ENCODE results near the gene PHF5A.
"Not testable (repeated sequence)": the region's sequence is repeated elsewhere in the genome, so short reads cannot be mapped to it uniquely, and the experiment has no call there.

The PHF5A gene

DNA sequence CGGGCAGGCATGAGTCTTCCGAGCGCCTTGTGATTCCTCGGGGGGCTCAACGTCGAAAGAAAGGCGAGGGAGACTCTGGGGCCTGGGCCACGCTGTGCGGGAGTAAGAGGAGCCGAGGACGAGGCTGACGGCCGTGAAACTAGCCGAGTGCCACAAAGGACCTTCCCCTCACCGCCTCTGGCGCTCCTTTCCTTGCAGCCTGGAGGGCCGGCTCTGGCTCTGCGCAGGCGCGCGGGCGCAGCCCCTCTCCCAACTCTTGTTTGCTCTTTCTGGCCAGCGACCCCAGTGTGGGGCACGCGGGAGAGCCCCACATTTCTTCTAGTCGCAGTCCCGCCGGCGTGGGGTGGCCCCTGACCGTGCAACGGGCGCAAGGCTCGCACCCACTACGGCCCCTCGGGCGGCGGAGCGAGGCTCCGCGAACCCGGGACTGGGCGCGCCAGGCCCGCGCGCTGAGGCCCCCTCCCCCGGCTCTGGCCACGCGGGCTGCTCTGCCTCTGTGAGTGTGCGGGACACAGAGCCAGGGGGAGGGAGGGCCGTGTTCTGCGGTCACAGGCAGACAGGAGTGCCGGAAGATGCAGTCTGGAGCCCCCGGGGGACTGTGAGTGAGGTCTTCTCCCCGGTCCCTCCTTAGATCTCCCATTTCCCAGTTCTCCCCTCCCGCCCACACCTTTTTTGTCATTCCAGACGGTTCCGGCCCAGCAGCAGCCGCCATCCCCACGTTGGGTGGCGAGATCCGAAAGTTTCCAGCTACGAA, 20.9 kb downstream of the PHF5A start:
- peak; percentile 57 for DNase-seq (ENCODE audit: low read depth)

DNA sequence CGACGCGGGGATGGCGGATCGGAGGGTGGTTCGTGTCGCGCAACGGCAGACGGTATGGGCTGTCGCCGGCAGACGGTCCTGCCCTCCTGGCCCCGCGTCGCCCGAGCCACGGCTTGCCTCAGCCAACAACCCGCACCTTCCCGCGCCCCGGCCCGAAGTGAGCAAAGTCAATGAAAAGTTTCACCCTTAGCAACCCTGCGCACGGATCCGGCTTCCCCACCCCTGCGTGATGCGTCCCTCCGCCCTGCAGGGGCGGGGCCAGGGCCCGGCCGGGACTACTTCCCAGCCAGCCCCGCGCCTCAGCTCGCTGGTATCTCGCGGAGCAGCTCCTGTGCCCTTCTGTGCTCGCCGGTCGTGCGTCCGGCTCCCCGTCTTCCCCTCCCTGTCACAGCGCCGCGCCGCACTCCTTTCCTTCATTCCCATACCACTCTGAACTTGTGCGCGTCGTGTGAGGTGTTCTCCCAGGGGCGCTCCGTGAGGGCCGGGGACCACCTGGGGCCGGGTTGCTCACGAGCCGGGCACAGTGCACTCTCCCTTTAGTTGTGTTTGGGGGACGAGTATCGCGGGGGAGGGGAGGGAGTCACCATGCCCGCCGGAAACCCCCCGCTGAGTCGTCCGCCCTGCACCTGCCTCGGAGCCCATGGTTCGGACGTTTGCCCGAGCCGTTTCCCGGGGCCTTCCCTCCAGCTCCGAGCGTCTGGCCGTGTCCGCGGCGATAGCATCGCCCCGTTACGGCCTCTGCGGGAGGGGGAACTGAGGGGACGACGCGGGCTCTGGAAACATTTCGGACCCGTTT, 21.7 kb downstream of the PHF5A start, which contains the start of gene TOB2:
Gene TOB2 (minus strand): TSS at position 163 of the 796 bp plus-strand sequence. CDS start 9,456 bp downstream, outside the sequence.
- peak; percentile 88 for DNase-seq (ENCODE audit: low read depth)

DNA sequence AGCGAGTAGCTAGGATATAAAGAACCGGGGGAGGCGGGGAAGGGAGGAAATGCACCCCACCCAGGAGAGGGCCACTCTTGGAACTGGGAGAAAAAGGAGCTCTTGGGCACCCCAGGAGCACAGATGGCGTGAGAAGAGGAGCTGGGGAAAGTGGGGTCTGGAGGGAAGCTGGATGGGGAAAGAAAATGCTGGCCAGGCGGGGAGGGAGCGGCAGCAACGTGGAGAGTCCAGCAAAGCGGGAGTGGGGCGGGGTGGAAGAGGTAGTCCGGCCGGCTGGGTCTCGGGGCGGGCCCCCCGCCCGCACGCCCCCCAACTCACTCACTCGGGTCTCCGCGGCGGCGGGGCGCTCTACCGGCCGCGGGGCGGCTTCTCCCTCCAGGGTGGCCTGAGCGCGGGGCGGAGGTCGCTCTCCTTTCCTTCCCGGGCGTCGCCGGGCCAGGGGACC, 22.4 kb downstream of the PHF5A start:
- no peak for DNase-seq (ENCODE audit: low read depth)

DNA sequence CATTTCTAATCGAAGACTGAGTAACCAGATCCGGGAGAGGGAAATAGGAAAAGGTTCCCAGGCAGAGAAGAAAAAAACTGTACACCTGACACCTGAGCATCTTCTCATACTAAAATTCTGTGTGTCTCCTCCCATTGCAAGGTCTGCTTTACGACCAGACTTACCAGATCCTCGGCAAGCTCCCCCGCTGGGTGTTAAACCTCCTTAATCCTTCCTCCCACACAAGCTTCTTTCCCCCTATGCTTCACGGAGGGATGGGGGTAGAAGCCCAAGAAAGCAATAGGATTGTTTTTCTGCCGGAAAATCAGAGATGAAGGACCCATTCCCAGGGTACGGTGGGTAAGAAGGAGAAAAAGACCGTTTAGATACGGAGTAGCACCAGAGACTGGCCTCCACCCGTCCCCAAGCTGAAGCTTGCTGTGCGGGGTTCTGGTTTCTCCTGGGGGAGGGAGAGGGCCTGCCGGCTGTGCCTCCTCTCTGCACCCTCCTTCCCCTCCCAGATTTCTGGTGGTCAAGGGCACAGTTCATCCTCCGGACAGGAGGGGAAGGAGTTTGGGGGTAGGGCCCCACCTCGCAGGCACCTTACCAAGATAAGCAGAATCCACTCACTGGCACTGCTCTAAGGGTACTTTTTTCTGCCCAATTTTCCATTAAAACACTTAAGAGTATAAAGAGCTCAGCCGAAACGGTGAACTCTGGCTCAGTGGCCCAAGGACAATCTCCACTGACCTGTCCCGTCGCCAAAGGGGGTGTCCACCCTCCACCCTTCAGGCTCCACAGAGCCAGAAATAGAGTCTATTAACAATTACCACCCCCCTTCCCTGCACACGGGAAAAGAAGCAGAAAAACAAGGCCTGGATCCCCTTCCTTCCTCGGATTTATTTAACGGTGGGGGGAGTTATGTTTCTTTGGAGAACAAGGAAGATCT, 23.1 kb downstream of the PHF5A start:
- no peak for DNase-seq (ENCODE audit: low read depth)

DNA sequence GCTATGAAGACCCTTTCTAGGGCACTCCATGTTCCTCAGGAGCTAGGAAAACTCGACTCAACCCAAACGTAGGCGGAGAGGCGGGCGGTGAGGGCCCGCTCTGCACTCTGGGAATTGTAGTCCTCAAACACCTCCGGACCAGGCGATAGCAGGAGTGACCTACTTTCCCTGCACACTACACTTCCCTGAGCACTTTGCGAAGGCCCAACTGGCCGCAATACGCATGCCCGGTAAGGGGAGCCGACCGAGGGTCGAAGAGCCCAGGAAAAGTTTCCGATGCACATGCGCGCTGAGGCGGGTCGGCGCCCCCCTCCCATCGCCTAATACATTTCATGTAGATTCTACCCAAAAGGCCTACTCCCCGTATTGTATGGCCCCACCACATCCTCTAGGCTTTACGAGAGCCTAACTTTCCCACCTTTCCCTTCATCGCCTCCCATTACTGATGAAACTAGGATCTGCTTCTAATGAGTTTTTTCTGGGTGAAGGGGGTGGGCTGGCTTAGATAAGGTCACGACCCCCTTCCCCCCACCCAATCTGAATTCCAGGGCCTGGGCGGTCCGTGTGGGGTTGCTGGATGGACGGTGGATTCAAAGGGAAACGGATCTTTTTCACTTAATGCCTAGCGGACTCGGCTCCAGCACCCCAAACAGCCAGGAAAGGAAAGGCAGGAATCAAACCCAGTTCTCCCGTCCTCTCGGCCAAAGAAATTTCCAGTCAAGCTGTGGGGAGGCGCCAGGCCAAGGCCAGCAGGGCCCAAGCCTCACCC, 23.9 kb downstream of the PHF5A start:
- peak; percentile 78 for DNase-seq (ENCODE audit: low read depth)

DNA sequence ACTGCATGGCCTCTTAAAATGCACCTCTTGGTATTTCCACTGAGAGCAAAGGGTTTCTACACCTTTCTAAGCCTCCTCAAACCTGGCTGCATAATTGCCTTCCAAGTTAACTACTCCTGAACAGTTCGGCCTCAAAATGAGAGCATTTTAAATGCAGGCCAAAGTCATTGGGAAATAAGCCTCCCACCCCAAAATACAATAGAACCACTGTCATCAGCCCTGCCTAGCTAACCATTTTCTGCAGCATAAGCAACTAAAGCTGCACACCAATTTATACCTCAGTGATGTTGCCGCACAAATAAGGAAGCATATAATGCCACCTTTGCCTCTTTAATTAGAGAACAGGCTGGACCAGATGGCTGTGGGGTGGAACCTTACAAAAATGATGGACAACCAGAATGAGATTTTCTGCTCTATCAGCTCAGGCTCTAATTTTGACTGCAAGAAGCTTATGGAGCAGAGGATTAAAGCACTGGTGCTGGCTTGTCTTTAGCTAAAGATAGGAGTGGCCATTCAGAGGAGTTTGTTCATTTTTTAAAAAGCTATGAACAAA, 26.2 kb downstream of the PHF5A start:
- no peak for DNase-seq (ENCODE audit: low read depth)

DNA sequence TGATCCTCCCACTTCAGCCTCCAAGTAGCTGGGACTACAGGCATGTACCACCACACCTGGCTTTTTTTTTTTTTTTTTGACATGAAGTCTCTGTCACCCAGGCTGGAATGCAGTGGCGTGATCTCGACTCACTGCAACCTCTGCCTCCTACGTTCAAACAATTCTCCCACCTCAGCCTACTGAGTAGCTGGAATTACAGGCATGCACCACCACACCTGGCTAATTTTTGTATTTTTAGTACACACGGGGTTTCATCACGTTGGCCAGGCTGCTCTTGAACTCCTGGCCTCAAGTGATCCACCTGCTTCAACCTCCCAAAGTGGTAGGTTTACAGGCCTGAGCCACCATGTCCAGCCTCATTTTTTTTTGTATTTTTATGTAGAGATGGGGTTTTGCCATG, 28.0 kb downstream of the PHF5A start:
- DNase-seq (ENCODE audit: low read depth): not testable (repeated sequence)

DNA sequence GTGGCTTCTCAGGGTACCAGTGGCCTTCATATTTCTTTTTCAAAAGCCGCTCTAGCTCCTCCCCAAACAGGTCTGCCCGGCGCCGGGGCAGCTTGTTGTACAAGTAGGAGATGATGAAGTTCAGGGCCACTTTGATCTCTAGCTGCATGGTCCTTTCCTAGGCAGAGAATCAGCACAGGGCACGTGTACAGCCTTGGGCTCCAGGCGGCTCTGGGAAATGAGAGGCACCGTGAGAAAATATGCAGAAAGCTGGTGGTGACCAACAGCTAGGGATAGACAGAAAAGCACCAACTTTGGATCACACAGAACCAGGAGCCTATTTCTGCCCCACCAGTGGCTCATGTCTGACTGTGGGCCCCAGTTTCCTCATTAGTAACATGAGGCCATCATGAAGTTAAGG, 31.3 kb downstream of the PHF5A start:
- no peak for DNase-seq (ENCODE audit: low read depth)

DNA sequence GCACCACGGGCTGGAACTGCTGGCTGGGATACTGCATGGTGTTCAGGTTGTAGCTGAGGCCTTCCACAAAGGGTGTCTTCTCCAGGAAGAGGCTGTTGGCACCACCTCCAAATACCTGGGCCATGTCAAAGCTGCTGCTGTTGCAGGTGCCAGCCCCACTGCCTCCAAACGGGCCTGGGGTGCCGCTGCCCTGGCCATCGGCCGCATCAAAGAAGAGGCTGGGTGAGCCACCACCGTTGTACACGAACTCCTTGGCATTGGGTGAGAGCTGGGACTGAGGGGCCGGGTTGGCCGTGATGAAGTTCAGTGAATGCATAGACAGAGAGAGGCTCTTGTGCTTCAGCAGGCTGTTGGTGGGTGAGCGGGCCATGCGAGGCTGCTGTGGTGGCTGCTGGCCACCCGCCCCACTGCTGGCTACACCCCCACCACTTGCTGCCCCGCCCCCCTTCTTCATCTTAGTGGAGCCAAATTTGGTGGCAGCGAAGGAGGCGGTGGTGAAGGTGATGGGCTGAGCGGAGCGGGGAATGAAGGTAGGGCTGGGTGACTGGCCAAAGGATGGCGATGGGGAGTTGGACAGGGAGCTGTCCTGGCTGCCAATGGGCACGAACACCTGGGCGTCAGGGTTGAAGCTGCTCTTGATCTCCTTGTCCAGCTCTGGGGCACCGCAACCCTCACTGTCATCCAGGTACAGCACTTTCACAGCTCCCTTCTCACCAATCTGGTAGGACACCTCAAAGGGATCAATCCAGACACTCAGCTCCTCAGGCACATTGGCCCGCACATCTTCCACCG, 32.0 kb downstream of the PHF5A start:
- DNase-seq (ENCODE audit: low read depth): no peak

DNA sequence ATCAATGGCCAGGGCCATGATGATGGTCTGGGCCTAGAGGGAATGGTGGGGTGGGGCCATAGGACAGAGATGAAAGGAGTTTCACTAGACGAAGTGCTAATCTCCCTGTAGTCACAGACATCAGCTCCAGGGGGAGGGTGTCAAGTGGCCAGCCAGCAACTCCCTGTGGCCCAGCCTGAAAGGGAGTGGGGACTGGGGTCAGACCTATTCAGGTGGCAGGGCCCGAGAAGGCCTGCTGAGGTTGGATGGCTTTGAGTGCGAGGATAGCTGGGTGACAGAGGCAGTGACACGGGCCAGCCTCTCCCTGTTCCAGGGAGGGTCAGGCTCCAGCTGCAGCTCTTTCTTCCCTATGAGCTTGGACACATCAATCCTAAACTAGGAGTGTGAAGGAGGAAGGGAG, 32.9 kb downstream of the PHF5A start:
- no peak for DNase-seq (ENCODE audit: low read depth)

DNA sequence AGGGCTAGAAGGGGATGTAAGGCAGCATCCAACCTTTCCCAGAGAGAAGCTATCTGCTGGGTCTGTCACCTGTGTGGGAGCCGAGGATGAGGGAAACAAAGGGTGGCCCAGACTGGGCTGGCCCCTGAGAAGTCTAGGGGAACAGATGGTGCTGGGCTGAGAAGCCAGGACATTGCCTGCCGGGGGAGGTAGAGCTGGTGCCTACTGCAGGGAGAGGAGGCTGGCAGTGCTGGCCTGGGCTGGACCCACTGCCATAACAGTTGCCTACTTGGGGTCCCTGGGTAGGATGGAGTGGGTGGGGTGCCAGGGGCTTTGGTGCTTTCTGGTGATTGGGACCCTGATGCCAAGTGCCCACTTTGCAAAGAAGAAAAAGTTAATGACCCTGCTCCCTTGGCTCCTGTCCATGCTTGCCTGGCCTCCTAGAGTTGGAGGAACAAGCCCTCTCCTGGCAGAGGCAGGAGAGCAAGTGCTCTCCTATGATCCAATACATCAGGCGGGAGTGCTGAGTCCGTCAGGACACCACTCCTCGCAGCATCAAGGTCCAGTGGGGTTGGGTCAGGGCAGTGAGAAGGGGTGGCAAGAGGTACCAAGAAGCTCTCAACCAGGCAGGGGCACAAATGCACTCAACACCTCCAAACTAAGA, 34.0 kb downstream of the PHF5A start:
- DNase-seq (ENCODE audit: low read depth): not testable (repeated sequence)

DNA sequence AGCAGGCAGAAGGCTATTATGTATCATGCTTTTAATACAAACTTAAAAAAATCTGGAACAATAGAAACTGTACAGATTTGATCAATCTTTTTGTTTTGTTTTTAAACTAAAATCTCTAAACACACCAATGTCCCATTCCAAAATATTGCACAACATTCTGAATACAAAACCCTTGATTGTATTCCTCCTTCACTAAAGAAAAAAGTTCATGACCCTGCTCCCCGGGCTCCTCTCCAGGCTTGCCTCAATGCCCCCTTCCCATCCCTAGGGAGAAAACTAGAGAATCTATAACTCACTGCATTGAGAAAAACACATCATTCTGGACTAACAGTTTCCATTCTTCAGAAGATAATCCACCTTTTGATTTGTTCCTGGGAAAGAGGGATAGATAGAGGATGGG, 35.0 kb downstream of the PHF5A start:
- not testable (repeated sequence) for DNase-seq (ENCODE audit: low read depth)

DNA sequence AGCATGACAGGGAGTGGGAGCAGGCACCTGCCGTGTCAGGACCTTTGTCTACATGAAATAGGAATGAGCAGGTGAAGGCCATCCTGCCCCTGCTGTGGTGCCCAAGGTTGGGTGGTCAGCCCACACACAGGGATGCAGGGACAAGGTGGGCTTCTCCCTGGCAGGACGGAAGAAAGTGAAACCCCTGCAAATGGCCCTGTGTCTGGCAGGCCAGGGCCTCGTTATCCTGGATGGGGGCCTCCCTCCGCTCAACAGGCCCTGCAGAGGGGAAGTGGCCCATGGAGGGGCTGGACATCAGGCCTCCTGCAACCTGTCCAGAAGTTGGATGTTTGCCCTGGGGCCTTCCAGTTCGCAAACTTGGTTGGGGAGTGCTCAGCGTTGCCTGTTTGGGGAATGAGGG, 36.8 kb downstream of the PHF5A start:
- DNase-seq (ENCODE audit: low read depth): no peak

DNA sequence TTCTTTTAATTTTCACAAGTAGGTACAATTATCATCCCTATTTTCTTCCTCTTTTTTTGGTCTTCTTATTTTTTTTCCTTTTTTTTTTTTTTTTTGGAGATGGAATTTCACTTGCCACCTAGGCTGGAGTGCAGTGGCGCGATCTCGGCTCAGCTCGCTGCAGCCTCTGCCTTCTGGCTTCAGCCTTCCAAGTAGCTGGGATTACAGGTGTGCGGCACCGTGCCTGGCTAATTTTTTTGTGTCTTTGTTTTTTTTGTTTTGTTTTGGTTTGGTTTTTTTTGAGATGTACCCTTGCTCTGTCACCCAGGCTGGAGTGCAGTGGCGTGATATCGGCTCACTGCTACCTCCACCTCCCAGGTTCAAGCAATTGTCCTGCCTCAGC, 38.5 kb downstream of the PHF5A start:
- no peak for DNase-seq (ENCODE audit: low read depth)

DNA sequence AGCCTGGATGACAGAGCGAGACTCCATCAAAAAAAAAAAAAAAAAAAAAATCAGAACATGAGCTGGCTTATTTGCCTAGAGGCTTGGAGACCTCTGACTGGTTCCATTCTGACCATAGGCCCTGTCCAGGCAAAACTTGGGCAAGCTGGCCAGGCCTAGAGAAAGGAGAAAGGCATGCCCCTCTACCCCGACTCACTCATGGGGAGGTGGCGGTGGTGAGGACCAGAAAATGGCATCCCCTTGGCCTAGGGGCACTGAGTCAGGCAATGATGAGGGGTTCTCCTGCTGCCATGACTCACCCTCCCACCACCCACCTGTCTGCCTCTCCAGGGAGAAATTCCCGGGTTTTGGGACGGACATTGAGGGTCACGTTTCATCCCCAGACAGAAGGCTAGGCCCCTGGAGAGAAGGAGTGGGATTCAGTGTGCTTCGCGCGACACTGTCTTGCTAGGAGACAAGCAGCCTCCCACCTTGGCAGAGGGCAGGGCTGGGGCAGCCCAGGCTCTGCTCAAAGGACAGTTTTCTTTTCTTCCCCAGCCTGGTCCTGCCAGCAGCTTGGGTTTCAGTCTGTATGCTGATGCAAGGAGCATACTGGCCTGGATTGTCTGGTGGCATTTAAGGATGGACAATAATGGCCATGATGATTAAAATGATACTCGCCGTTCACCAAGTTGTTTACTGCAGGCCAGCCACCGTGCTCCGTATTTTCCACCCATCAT, 39.1 kb downstream of the PHF5A start:
- DNase-seq (ENCODE audit: low read depth): no peak

DNA sequence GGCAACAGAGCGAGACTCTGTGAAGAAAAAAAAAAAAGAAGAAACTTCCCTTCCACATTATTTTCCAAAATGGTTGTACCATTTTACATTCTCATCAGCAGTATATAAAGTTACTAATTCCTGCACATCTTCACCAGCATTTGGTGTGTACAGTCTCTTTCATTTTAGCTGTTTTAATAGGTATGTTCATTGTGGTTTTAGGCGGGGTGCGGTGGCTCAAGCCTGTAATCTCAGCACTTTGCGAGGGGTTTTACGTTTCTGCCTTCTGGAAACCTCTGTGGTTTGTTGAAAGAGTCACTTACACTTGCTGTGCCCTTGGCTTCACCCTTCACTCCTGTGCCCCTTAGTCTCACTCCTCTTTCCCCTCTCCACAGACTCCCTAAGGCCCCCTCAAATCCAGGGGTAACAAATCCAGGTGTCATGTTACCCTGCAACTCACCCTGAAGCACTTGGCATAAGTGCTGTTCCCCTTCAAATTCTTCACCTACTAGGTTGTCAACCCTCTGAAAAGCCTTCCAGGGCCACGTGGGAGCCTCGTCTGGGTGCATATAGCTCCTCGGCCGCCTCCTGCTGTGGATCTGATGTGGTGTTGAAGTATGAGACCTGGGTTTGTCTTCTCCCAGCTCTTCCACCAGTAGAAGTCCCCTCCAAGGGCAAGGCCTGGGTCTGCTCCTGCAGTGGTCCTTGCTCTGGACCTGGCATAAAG, 42.7 kb downstream of the PHF5A start:
- no peak for DNase-seq (ENCODE audit: low read depth)

DNA sequence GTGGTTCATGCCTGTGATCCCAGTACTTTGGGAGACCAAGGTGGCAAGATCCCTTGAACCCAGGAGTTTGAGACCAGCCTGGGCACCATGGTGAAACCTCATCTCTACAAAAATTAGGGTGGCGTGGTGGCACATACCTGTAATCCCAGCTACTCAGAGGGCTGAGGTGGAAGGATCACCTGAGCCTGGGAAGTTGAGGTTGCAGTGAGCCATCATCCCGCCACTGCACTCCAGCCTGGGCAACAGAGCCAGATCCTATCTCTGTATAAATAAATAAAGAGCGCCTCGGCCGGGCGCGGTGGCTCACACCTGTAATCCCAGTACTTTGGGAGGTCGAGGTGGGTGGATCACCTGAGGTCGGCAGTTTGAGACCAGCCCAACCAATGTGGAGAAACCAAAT, 49.8 kb downstream of the PHF5A start:
- no peak for DNase-seq (ENCODE audit: low read depth)

DNA sequence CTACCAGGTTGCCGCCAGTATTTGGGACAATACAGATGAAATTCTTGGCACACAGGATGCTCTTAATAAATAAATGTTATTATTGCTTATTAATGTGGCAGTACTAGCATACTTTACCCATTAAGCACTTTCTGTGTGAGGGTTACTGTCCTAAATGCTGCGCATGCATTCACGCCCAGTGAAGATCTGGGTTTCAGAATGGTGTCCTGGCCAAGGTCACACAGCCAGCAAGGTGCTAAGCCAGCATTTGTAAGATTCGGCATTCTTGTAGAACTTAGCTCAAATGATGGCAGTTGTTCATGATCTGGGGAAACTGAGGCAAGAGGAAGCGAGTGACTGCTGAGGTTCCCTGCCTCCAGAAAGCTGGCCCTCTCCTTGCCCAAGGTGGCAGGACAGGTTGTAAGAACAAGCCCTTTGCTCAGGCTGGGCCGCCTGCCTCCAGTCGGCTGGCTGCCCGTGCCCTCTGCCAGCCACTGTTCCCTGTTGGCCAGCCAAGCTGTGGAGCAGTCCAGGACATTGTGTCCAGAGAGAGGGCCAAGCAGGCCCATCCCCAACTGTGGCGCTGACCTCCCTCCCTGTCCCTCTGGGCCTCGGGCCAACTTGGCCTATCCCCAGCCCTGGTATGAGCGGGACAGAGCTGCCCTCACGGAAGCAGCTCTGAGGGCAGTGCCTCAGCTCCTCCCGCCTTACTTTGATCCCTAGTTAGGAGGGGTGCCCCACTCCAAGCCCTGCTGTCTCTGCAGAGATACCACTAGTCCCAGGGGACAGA, 50.7 kb downstream of the PHF5A start:
- DNase-seq (ENCODE audit: low read depth): no peak

Data from T-helper 22 cell (primary cell).